HG02973 (cell line): ENCODE data around the gene MRFAP1.
"Not testable (repeated sequence)": the region's sequence is repeated elsewhere in the genome, so short reads cannot be mapped to it uniquely, and the experiment has no call there.

Experiments used
- ATAC-seq: cut with Tn5 transposase; IDR thresholded peaks from one replicate; pipeline ENCODE4 v1.9.1; 2021; ENCODE audit warnings: moderate library complexity; ENCODE audit not compliant: unreplicated experiment

MRFAP1 gene

GRCh38 chr4:6610856-6611430 is 29.5 kb upstream of the MRFAP1 start:
- no peak for ATAC-seq

- no peak for ATAC-seq
Measured at GRCh38 chr4:6612961-6613675, 27.4 kb upstream of the MRFAP1 start.

DNA sequence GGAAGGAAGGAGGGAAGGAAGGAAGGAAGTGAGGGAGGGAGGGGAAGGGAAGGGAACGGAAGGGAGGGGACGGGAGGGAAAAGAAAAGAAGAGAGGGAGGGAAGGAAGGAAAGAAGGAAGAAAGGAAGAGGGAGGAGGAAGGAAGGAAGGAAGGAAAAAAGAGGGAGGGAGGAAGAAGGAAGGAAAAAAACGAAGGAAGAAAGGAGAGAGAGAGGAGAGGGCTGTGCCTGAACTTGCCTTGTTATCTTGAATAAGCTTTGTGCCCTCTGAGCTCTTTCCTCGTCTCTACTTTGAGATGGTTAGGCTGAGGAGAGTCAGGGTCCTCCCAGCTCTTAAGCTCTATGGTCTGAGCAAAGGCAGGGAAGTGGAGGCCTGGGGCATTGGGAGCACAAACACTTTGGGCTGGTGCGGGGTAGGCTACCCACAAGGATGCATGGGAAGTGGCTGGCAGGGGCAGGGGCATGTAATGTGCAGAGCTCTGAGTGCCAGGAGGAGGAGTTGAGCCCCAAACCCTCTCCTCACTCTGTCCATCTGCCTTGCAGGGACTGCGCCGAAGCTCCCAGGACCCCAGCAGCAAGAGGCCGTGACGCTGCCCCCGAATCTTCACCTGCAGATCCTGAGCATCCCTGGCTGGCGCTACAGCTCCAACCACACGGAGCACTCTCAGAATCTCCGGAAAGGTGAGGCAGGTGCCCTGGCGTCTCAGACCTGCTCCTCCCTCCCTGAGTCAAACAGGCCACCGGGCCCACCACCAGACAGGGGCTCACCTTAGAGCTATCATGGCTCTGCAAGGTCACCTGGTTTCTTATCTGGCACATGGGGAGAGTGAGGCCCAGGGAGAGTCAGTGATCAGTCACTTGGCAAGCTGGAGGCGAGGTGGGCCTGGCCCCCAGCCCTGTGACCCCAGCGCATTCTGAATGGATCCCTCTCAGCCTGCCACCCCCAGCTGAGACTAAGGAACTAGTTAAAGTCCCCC is 26.5 kb upstream of the MRFAP1 start:
- ATAC-seq, result no peak

- ATAC-seq, result no peak
Measured at GRCh38 chr4:6614701-6615230, 25.7 kb upstream of the MRFAP1 start.

DNA sequence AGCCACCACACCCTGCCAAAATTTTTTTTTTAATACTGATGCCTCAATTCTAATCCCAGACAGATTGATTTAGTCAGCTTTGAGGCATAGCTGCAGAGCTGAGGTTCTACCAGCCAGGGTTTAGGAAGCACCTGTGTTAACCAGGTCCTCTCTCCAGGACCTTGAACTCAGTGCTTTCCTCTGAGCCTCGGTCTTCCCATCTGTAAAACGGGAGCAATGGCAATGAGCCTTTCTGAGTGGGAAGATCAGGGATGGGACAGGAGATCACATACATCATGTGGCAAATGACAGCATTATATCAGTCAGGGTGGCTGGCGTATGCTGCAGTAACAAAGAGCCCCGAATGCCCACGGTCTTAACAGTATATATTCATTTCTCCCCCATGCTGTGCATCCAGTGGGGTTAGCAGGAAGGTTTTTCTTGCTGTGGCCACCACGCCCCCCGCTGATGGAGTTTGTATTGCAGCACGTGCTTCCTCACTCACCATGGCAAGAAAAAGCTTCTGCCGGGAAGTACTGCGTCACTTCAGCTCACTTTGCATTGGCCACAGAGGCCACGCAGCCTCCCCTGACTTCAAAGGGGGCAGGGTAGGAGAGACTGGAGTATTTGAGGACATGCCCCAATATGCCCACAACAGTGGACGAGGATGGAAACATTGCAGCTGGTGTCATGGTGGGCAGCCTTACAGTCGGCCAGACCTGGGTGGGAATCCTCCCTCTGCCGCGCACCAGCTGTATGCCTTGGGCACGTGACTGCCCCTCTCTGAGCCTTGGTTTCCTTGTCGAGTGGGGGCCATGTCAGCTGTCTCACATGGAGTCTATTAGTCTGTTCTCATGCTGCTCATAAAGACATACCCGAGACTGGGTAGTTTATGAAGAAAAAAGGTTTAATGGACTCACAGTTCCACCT is 24.1 kb upstream of the MRFAP1 start:
- ATAC-seq, result no peak

DNA sequence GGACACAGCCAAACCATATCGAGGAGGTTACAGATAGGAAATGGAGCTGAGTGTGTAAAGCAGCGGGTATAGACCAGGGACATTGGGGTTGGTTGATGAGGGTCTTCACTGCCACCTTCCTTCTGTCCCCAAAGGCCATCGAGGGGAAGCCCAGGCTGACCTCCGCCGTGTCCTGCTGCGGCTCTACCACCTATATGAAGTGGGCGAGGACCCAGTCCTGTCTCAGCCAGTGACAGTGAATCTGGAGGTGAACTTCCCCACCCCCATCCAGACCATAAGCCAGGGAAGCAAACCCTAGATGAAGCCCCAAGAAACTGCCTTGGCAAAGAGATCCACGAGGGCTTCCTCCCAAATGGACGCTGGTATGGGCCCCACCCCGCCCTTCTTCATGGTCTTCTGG is 23.2 kb upstream of the MRFAP1 start:
- ATAC-seq, result no peak

- no peak for ATAC-seq
Measured at GRCh38 chr4:6618386-6619115, 21.9 kb upstream of the MRFAP1 start.

GRCh38 chr4:6619116-6619465 is 21.4 kb upstream of the MRFAP1 start:
- ATAC-seq, result no peak

- ATAC-seq, result no peak
Measured at GRCh38 chr4:6619466-6620255, 20.8 kb upstream of the MRFAP1 start.

DNA sequence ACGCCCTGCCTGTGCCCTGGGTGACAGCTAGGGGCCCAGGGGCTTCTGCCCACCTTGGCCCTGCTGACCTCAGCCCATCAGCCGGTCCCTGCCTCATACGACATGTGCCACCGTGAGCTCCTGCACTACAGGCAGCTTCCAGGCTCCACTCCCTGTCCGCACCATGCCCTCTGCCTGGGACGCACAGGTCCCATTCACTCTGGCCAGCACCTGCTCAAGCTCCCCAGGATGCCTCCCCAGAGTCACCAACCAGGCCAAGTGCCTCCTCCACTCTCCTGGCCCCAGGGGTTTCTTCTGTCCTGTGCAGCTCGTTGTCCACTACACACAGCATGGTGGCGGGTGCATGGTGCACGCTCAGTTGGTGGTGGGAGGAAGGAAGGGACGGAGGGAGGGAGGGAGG is 20.2 kb upstream of the MRFAP1 start:
- ATAC-seq, result no peak

DNA sequence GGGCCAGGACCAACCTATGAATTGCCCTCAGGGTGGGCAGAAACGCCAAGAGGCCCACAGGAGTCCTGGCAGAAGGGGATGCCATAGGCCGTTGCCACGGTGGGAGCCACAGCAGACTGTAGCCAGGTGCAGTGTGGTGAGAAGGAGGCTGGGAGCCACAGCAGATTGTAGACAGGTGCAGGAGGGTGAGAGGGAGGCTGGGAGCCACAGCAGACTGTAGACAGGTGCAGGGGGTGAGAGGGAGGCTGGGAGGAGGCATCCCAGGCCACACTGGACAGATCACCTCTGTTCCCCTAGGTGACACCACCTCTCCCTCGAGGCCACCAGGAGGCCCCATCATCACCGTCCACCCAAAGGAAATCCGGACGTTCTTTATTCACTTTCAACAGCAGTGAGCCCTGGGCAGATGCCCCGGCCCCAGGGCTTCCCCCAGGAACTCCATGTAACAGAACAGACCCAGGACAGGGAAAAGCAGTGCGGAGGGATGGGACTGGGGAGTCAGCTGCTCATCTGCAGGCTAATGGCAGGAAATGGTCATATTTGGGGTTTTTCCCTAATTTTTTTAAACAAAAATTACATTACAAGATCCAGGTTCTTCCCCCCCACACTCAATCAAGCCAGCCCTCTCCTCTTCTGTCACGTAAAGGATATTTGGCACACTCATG is 19.5 kb upstream of the MRFAP1 start:
- no peak for ATAC-seq

GRCh38 chr4:6621556-6621927 is 18.9 kb upstream of the MRFAP1 start:
- ATAC-seq, result no peak

- no peak for ATAC-seq
Measured at GRCh38 chr4:6622744-6623143, 17.7 kb upstream of the MRFAP1 start.

DNA sequence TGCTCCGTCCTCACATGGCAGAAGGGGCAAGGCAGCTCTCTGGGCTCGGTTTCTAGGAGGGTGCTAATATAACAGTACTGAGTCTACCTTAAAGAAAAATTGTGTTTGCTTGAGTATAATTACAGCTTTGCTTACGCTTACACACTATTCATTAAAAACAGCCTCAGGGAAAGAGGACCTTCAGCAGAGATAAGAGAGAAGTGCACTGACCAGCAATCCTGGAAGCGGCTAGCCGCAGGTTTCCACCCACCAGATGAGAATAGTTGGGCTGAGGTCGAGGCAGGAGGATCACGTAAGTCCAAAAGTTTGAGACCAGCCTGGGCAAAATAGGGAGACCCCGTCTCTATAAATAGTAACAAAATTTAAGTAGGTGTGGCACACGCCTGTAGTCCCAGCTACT is 15.2 kb upstream of the MRFAP1 start:
- ATAC-seq, result no peak

GRCh38 chr4:6626066-6626465 is 14.4 kb upstream of the MRFAP1 start:
- no peak for ATAC-seq

- ATAC-seq, result no peak
Measured at GRCh38 chr4:6627832-6628231, 12.7 kb upstream of the MRFAP1 start.

- not testable (repeated sequence) for ATAC-seq
Measured at GRCh38 chr4:6628484-6628883, 12.0 kb upstream of the MRFAP1 start.

- ATAC-seq, result no peak
Measured at GRCh38 chr4:6632125-6632524, 8.4 kb upstream of the MRFAP1 start.
